ENCODE data around the gene SUCO. TPM values are rescaled to one million over a fixed set of nuclear protein-coding genes. Genes with fewer than 3 reads are reported as not detected.

The SUCO gene
- total RNA-seq, 1 experiment from 2014 or later, result 84.6 TPM

DNA sequence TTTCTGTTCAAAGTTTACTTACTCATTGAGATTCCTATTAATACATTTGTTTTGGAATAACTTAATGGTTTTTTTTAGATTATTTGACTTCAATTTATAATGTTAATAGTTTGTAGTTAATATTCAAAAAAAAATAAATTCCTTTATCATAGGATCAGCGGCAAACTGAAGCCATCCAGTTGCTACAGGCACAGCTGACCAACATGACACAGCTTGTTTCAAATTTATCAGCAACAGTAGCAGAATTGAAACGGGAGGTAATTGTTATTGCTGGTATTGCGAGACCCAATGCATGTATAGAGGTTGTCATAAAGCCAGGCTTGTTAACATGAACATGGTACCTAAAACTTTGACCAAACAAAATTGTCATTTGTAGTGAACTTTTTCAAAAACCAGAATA, 67.0 kb downstream of the SUCO start:
- no peak for DNase-seq
- Mint-ChIP-seq H3K27me3 (ENCODE audit: unreplicated experiment) (no peaks in the 10 kb centered on the region), H3K36me3 (ENCODE audit: insufficient read depth, unreplicated experiment) (peaks cover 26% of the 10 kb centered on the region), H3K4me1 (ENCODE audit: low read depth, unreplicated experiment) (peaks cover 8% of the 10 kb centered on the region), H3K27ac (ENCODE audit: unreplicated experiment) (no peak overlapping the region), H3K4me3 (ENCODE audit: low read depth, unreplicated experiment) (no peak overlapping the region), H3K9me3 (ENCODE audit: low read depth, unreplicated experiment) (peaks cover 1% of the 10 kb centered on the region)
- CTCF ChIA-PET, result no interaction called here
- no TSS peak for BruUV-seq (replicated peaks)
- intact Hi-C loops (cut with micrococcal nuclease; ENCODE audit: unreplicated experiment), result no loop called here
- no peak for TF ChIP-seq CTCF (IDR thresholded peaks at IDR 0.05; ENCODE audit: unreplicated experiment)

- peaks cover 7% of the 10 kb centered on the region for H3K4me1 Mint-ChIP-seq (ENCODE audit: low read depth, unreplicated experiment)
- intact Hi-C loops (cut with micrococcal nuclease; ENCODE audit: unreplicated experiment), result no loop called here
- H3K4me3 Mint-ChIP-seq (ENCODE audit: low read depth, unreplicated experiment), result no peak overlapping the region
- no peaks in the 10 kb centered on the region for H3K9me3 Mint-ChIP-seq (ENCODE audit: low read depth, unreplicated experiment)
- CTCF ChIA-PET, result interaction anchor here (0.6 kb wide), 1 partner anchor 351 kb away, joined by 3 read pairs; no protein-coding TSS in a partner anchor
- DNase-seq, result no peak
- no TSS peak for BruUV-seq (replicated peaks)
- no peak for TF ChIP-seq CTCF (IDR thresholded peaks at IDR 0.05; ENCODE audit: unreplicated experiment)
- no peaks in the 10 kb centered on the region for H3K27me3 Mint-ChIP-seq (ENCODE audit: unreplicated experiment)
- H3K27ac Mint-ChIP-seq (ENCODE audit: unreplicated experiment), result no peak overlapping the region
- peaks cover 24% of the 10 kb centered on the region for H3K36me3 Mint-ChIP-seq (ENCODE audit: insufficient read depth, unreplicated experiment)
Measured at GRCh38 chr1:172600615-172601014, 67.7 kb downstream of the SUCO start.

DNA sequence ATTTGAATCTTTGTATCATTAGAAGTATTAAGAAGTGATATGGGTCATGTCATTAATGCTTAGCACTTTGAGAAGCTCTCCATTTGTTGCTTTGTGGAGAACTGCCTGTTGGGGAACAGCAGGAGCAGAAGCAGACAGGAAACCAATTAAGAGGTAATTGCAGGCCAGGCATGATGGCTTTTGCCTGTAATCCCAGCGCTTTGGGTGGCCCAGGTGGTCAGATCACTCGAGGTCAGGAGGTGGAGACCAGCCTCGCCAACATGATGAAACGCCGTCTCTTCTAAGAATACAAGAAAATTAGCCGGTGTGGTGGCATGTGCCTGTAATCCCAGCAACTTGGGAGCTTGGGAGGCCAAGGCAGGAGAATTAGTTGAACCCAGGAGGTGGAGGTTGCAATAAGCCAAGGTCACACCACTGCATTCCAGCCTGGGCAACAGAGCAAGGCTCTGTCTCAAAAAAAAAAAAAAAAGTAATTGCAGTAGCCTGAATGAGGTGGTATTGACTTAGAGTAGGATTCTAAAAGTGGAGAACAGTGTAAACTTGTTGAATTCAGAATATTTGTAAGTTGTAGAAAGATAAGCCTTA, 68.2 kb downstream of the SUCO start:
- H3K9me3 Mint-ChIP-seq (ENCODE audit: low read depth, unreplicated experiment), result no peaks in the 10 kb centered on the region
- no peak overlapping the region for H3K27ac Mint-ChIP-seq (ENCODE audit: unreplicated experiment)
- no peak for DNase-seq
- CTCF ChIA-PET, result interaction anchor here (0.6 kb wide), 1 partner anchor 351 kb away, joined by 3 read pairs; no protein-coding TSS in a partner anchor
- BruUV-seq (replicated peaks), result no TSS peak
- intact Hi-C loops (cut with micrococcal nuclease; ENCODE audit: unreplicated experiment), result no loop called here
- TF ChIP-seq CTCF (IDR thresholded peaks at IDR 0.05; ENCODE audit: unreplicated experiment), result no peak
- H3K27me3 Mint-ChIP-seq (ENCODE audit: unreplicated experiment), result no peaks in the 10 kb centered on the region
- H3K4me1 Mint-ChIP-seq (ENCODE audit: low read depth, unreplicated experiment), result peaks cover 7% of the 10 kb centered on the region
- peaks cover 19% of the 10 kb centered on the region for H3K36me3 Mint-ChIP-seq (ENCODE audit: insufficient read depth, unreplicated experiment)
- H3K4me3 Mint-ChIP-seq (ENCODE audit: low read depth, unreplicated experiment), result no peak overlapping the region

- Mint-ChIP-seq H3K9me3 (ENCODE audit: low read depth, unreplicated experiment) (no peaks in the 10 kb centered on the region), H3K36me3 (ENCODE audit: insufficient read depth, unreplicated experiment) (peaks cover 7% of the 10 kb centered on the region), H3K4me1 (ENCODE audit: low read depth, unreplicated experiment) (peaks cover 21% of the 10 kb centered on the region), H3K27ac (ENCODE audit: unreplicated experiment) (no peak overlapping the region), H3K4me3 (ENCODE audit: low read depth, unreplicated experiment) (no peak overlapping the region), H3K27me3 (ENCODE audit: unreplicated experiment) (no peaks in the 10 kb centered on the region)
- no TSS peak for BruUV-seq (replicated peaks)
- DNase-seq, result no peak
- CTCF ChIA-PET, result no interaction called here
- no peak for TF ChIP-seq CTCF (IDR thresholded peaks at IDR 0.05; ENCODE audit: unreplicated experiment)
- intact Hi-C loops (cut with micrococcal nuclease; ENCODE audit: unreplicated experiment), result no loop called here
Measured at GRCh38 chr1:172602706-172603105, 69.8 kb downstream of the SUCO start.
